HFFc6 (cell line): Measurements from ENCODE around the gene DHRSX. TPM values are rescaled to one million over a fixed set of nuclear protein-coding genes. Genes with fewer than 3 reads are reported as not detected.
"Not testable (repeated sequence)": the region's sequence is repeated elsewhere in the genome, so short reads cannot be mapped to it uniquely, and the experiment has no call there.

Experiments
- DNase-seq: peaks from one replicate; pipeline ENCODE4 v3.0.0-alpha.2; 2018
- H3K27ac Mint-ChIP-seq: 2 replicates; pipeline ENCODE4 v1.8.0; 2020; ENCODE audit warnings: mild to moderate bottlenecking, mixed read lengths
- H3K27me3 Mint-ChIP-seq: 2 replicates; pipeline ENCODE4 v1.8.0; 2021; ENCODE audit warnings: mild to moderate bottlenecking, moderate library complexity, mixed read lengths; ENCODE audit not compliant: insufficient read depth
- H3K36me3 Mint-ChIP-seq: 2 replicates; pipeline ENCODE4 v1.8.0; 2021; ENCODE audit warnings: low read depth, mixed read lengths
- H3K4me1 Mint-ChIP-seq: 2 replicates; pipeline ENCODE4 v1.8.0; 2020; ENCODE audit warnings: low read depth, mixed read lengths
- H3K4me3 Mint-ChIP-seq: 2 replicates; pipeline ENCODE4 v1.8.0; 2020; ENCODE audit warnings: mild to moderate bottlenecking, moderate library complexity, mixed read lengths
- H3K9me3 Mint-ChIP-seq: 2 replicates; pipeline ENCODE4 v1.8.0; 2020; ENCODE audit warnings: mild to moderate bottlenecking, mixed read lengths
- total RNA-seq, 6 experiments: library from RNA; stranded (reverse); fragmentation: NEBNext Ultra II Directional; extraction: Animal tissue kit (Norgen Biotek cat#: 25700); gene quantifications; 2 replicates in 1 of 6; 3 replicates in 5 of 6; pipeline ENCODE4 v1.2.3, GENCODE V29; 2021
- TF ChIP-seq, protein P1 (sequence below): fragments of 200-600 bp; sonication (generic); IDR thresholded peaks from 2 replicates; pipeline ENCODE4 v1.5.0; 2021; ENCODE audit warnings: antibody characterized with exemption, mild to moderate bottlenecking

The DHRSX gene
- total RNA-seq, 6 experiments from 2014 or later = 19.6 to 27.1 (median 22.9) TPM

DNA sequence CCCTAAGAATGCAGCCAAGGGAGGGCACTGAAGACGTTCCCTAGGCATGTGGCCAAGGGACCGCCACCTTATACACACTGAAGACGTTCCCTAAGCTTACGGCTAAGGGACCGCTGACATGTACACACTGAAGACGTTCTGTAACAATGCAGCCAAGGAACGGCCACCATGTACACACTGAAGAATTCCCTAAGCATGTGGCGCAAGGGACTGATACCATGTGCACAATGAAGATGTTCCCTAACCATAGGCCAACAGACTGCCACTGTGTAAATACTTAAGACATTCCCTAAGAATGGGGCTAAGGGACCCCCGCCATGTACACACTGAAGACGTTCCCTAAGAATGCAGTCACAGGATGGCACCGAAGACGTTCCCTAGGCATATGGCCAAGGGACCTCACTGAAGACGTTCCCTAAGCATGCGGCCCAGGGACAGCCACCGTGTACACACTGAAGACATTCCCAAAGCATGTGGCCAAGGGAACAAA lies 36.1 kb downstream of the DHRSX start:
- no peaks in the 10 kb centered on the region; the same call in 1 of the 2 replicates for H3K9me3 Mint-ChIP-seq
- no peak overlapping the region for H3K4me3 Mint-ChIP-seq
- H3K36me3 Mint-ChIP-seq = peaks cover 3% of the 10 kb centered on the region; the same call in 1 of the 2 replicates

DNA sequence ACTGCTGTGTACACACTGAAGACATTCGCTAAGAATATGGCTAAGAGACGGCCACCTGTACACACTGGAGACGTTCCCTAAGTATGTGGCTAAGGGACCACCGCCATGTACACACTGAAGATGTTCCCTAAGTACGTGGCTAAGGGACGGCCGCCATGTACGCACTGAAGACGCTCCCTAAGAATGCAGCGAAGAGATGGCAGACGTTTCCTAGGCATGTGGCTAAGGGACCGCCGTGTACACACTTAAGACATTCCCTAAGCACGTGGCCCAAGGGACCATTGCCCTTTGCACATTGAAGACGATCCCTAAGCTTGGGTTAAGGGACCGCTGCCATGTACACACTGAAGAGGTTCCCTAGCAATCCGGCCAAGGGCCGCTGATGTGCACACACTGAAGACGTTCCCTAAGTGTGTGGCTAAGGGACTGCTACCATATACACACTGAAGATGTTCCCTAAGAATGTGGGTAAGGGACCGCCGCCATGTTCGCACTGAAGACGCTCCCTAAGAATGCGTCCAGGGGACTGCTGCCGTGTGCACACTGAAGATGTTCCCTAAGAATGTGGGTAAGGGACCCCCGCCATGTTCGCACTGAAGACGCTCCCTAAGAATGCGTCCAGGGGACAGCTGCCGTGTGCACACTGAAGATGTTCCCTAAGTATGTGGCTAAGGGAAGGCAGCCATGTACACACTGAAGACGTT lies 36.7 kb downstream of the DHRSX start:
- DNase-seq = no peak
- Mint-ChIP-seq H3K9me3 (no peaks in the 10 kb centered on the region), H3K4me1 (no peaks in the 10 kb centered on the region), H3K27ac (no peak overlapping the region), H3K27me3 (no peaks in the 10 kb centered on the region), H3K36me3 (no peaks in the 10 kb centered on the region), H3K4me3 (no peak overlapping the region)
- TF ChIP-seq, protein P1, sequence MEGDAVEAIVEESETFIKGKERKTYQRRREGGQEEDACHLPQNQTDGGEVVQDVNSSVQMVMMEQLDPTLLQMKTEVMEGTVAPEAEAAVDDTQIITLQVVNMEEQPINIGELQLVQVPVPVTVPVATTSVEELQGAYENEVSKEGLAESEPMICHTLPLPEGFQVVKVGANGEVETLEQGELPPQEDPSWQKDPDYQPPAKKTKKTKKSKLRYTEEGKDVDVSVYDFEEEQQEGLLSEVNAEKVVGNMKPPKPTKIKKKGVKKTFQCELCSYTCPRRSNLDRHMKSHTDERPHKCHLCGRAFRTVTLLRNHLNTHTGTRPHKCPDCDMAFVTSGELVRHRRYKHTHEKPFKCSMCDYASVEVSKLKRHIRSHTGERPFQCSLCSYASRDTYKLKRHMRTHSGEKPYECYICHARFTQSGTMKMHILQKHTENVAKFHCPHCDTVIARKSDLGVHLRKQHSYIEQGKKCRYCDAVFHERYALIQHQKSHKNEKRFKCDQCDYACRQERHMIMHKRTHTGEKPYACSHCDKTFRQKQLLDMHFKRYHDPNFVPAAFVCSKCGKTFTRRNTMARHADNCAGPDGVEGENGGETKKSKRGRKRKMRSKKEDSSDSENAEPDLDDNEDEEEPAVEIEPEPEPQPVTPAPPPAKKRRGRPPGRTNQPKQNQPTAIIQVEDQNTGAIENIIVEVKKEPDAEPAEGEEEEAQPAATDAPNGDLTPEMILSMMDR = no peak

More for the DNA sequence above, 36.1 kb downstream of the DHRSX start:
- TF ChIP-seq, protein P1 = no peak
- no peaks in the 10 kb centered on the region for H3K4me1 Mint-ChIP-seq
- no peak overlapping the region for H3K27ac Mint-ChIP-seq
- DNase-seq = no peak
- no peaks in the 10 kb centered on the region for H3K27me3 Mint-ChIP-seq

DNA sequence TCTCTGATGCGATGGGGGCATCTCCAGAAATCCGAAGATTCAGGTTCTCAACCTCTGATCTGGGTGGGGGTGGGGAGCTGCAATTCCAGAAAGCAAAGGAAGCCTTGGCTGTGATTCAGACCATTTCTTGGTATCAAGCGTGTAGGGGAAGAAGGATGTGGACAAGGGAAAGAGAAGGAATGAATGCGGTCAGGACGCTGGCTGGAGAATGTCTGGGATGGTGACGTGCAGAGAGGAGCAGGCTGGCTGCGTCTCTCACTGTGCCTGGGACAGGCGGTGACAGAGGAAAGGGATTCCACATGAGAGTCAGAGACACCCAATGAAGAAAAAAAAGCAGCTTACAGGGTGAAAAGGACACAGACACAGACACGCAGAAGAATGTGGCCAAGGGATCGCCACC lies 37.3 kb downstream of the DHRSX start:
- H3K4me3 Mint-ChIP-seq, DNase-seq, H3K27me3 Mint-ChIP-seq, H3K4me1 Mint-ChIP-seq, H3K9me3 Mint-ChIP-seq, H3K36me3 Mint-ChIP-seq, H3K27ac Mint-ChIP-seq: not testable (repeated sequence)

DNA sequence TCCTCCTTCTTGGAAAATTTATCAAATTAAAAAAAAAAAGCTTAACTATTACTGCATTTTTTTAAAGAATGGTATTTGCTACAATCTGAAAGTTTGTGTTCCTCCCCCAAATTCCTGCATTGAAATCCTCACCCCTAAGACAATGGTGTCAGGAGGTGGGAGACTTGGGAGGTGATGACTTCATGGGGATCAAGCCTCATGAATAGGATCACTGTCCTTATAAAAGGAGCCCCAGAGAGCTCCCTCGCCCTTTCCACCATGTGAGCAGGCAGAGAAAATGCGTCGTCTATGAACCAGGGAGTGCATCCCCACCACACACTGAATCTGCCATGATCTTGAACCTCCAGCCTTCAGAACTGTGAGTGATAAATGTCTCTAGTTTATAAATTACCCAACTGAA lies 38.0 kb downstream of the DHRSX start:
- no peak overlapping the region for H3K27ac Mint-ChIP-seq
- H3K4me1 Mint-ChIP-seq = no peaks in the 10 kb centered on the region
- no peaks in the 10 kb centered on the region for H3K27me3 Mint-ChIP-seq
- DNase-seq = no peak
- no peaks in the 10 kb centered on the region for H3K9me3 Mint-ChIP-seq
- no peak overlapping the region for H3K4me3 Mint-ChIP-seq
- TF ChIP-seq, protein P1 = no peak
- peaks cover 6% of the 10 kb centered on the region; the same call in 1 of the 2 replicates for H3K36me3 Mint-ChIP-seq

DNA sequence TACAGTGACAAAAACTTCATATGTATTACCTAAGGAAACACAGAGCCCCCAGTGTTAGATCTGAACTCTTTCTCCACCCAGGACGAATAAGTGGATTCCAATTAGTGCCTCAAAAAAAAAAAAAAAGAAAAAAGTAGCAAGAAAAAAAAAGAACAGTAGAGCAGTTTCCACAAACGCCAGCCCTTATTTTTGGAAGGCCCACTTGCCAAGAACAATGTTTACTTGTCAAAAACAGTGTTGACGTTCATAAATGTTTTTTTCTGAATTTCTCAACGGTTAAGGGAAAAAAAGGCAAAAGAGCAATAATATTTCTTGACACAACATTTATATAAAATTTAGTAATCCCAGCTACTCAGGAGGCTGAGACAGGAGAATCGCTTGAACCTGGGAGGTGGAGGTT lies 38.7 kb downstream of the DHRSX start:
- H3K9me3 Mint-ChIP-seq = no peaks in the 10 kb centered on the region
- no peak for DNase-seq
- H3K4me3 Mint-ChIP-seq = no peak overlapping the region
- H3K27ac Mint-ChIP-seq = no peak overlapping the region
- TF ChIP-seq, protein P1 = no peak
- H3K4me1 Mint-ChIP-seq = no peaks in the 10 kb centered on the region
- H3K36me3 Mint-ChIP-seq = peaks cover 6% of the 10 kb centered on the region; the same call in 1 of the 2 replicates
- H3K27me3 Mint-ChIP-seq = no peaks in the 10 kb centered on the region

DNA sequence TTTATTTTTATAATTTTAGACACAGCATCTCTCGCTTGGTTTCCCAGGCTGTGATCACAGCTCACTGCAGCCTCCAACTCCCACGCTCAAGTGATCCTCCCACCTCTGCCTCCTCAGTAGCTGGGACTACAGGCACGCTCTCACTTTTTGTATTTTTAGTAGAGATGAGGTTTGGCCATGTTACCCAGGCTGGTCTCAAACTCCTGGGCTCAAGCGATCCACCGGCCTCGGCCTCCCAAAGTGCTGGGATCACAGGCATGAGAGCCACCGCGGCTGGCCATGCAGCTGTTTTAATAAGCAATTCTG lies 39.1 kb downstream of the DHRSX start:
- no peaks in the 10 kb centered on the region for H3K27me3 Mint-ChIP-seq
- TF ChIP-seq, protein P1 = no peak
- H3K4me3 Mint-ChIP-seq = no peak overlapping the region
- H3K36me3 Mint-ChIP-seq = peaks cover 6% of the 10 kb centered on the region; the same call in 1 of the 2 replicates
- no peak for DNase-seq
- H3K4me1 Mint-ChIP-seq = no peaks in the 10 kb centered on the region
- H3K9me3 Mint-ChIP-seq = no peaks in the 10 kb centered on the region
- H3K27ac Mint-ChIP-seq = no peak overlapping the region

DNA sequence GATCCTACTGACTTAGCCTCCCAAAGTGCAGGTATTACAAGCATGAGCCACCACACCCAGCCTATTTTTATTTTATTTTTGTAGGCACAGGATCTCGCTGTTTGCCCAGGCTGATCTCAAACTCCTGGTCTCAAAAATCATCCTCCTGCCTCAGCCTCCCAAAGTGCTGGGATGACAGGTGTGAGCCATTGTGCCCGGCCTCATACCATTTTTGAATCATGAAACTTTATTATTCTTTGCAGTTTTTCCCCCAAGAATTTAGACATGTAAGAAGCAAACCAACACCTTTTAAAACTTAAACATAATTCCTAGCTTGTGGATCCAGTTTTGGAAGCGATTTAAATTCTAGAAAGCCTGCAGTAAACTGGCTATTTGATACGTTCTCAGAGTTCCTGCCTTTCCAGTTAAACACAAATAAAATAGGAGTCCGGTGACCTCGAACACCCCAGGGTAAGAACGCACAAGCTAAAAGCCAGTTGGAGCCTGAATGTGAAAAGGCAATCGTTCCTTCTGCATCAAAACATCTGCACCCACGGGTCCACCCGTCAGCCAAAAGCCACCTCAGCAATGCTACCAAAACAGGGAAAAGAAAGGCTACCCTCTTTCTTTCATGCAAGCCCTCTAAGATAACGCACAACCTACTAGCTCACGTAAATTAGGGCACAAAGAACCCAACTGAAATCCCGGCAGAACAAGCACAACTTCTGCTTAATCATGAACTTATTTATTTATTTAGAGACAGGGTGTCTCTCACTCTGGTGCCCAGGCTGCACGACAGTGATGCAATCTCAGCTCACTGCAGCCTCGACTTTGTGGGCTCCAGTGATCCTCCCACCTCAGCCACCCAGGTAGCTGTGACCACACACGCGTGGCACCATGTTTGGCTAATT lies 39.7 kb downstream of the DHRSX start:
- not testable (repeated sequence) for DNase-seq, H3K27ac Mint-ChIP-seq, H3K9me3 Mint-ChIP-seq, H3K4me3 Mint-ChIP-seq, H3K27me3 Mint-ChIP-seq, H3K4me1 Mint-ChIP-seq, H3K36me3 Mint-ChIP-seq

DNA sequence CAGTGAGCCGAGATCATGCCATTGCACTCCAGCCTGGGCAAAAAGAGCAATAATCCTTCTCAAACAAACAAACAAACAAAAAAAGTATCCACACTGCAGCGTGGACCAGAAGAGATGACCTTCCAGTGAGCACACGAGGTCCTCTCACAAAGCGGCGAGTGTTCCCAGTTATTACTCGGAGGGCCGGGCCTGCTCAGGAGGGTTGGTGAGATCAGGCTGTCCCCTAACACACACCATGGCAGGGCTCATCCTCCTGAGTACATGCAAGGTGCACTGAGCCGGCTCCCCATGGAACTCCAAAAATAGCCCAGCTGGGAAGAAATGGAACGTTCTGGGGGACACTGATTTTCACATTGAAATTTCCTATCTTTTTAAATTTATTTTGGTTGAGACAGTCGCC lies 40.7 kb downstream of the DHRSX start:
- H3K9me3 Mint-ChIP-seq, H3K27me3 Mint-ChIP-seq, H3K27ac Mint-ChIP-seq, DNase-seq, H3K4me3 Mint-ChIP-seq, H3K4me1 Mint-ChIP-seq, H3K36me3 Mint-ChIP-seq: not testable (repeated sequence)
